Muscle of leg (tissue), 11 donors: Measurements from ENCODE around the gene CES2. TPM values are rescaled to one million over a fixed set of nuclear protein-coding genes. Genes with fewer than 3 reads are reported as not detected.
"Not testable (repeated sequence)": the region's sequence is repeated elsewhere in the genome, so short reads cannot be mapped to it uniquely, and the experiment has no call there.

Experiments
- DNase-seq: peaks from one replicate; pipeline ENCODE4 v3.0.0; 2013
- H3K27ac ChIP-seq: one replicate; pipeline ENCODE4 v1.5.1; 2013; ENCODE audit warnings: mild to moderate bottlenecking, low read length, control low read depth
- H3K27me3 ChIP-seq: one replicate; pipeline ENCODE4 v1.6.1; 2013; ENCODE audit warnings: low read length; ENCODE audit not compliant: control insufficient read depth, insufficient read depth
- H3K36me3 ChIP-seq: one replicate; pipeline ENCODE4 v1.6.1; 2013; ENCODE audit warnings: low read length; ENCODE audit not compliant: control insufficient read depth, insufficient read depth
- H3K4me1 ChIP-seq: one replicate; pipeline ENCODE4 v1.6.1; 2013; ENCODE audit warnings: low read length; ENCODE audit not compliant: control insufficient read depth, insufficient read depth
- H3K4me3 ChIP-seq: one replicate; pipeline ENCODE4 v1.5.1; 2013; ENCODE audit warnings: low read length, control low read depth
- H3K9me3 ChIP-seq: replicated peaks from 2 replicates; pipeline ENCODE4 v1.6.1; 2013; ENCODE audit warnings: low read depth, low read length; ENCODE audit not compliant: control insufficient read depth
- WGBS: methylation state at CpG from one replicate; pipeline ENCODE4 v1.1.5; 2013; ENCODE audit warnings: missing lambda C conversion rate; ENCODE audit not compliant: insufficient coverage; 5-methylcytosine and 5-hydroxymethylcytosine counted together
- polyA plus RNA-seq, 8 donors: library from polyadenylated mRNA; unstranded; fragments of 120-200 nt; gene quantifications; one replicate each; pipeline versions ENCODE4 v1.2.1 to v1.2.3, GENCODE V29; 2013; ENCODE audit warnings: inconsistent platforms in 1 of 8, low replicate concordance in 1 of 8; ENCODE audit not compliant: insufficient read length in 8 of 8, insufficient read depth in 1 of 8
- total RNA-seq: library from RNA; stranded (reverse); fragments of 120-200 nt; gene quantifications from one replicate; pipeline ENCODE4 v1.2.4, GENCODE V29; 2013

Gene CES2
- total and polyA plus RNA-seq, 9 donors, result 26.1 to 36.2 (median 30.2) TPM

DNA sequence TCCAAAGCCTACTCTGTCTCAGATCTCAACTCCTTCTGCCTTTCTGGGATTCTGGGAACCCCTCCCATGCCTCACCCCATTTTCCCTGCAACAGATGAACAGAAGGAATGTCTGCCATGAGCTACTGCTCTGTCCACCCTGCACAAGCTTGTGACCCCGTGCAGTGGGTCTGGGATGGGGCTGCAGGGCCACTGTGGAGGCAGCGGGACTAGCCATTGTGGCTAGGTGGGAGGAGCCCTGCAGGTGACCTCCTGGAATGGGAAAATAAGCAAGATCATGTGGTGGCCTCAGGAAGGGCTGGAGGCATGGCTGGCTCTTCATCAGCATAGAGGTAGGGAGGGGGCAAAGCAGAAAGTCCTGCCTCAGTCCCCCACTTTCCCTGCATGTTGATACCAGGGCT is 41.3 kb upstream of the CES2 start:
- DNase-seq, result no peak
- WGBS, result 72% methylated on average over 2 of the region's 2 CpGs
- Histone ChIP-seq H3K27ac (no peak overlapping the region), H3K9me3 (no peaks in the 10 kb centered on the region), H3K4me1 (peaks cover 4% of the 10 kb centered on the region), H3K36me3 (no peaks in the 10 kb centered on the region), H3K4me3 (no peak overlapping the region), H3K27me3 (no peaks in the 10 kb centered on the region)

DNA sequence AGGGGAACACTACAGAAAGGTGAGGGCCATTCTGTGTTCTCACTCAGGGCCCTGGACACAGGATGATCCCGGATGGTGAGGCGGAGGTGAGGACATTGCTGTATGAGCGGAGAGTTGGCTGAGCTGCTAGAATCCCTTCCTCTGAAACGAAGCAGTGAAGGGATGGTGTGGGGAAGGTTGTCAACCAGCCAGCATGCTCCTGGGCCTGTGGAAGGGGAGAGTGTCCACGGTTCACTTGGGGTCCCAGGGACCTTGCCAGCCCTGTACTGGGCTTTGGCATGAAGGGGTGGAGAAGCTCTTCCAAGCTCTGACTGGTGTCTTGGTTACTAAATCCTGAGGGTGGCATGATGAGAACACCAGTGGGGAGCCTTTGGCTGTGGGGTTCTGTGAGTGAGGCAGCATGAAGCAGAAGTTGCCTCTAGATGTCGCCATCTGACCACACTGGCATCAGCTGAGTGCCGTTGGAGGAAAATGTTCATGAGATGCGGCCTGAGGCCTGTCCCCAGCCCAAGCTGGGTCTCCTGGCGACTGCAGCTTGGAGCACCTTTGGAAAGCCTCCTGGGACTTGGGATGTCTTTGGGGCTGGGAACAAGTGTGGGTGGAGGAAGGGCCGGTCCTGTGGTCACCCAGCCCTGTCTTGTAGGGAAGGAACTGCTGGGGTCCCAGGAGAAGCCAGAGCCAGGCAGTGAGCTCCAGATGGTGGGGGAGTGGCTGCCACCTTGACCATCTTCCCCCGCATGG is 40.2 kb upstream of the CES2 start:
- DNase-seq, result peak; percentile 82
- H3K27ac ChIP-seq, result no peak overlapping the region
- no peaks in the 10 kb centered on the region for H3K27me3 ChIP-seq
- H3K4me1 ChIP-seq, result peaks cover 14% of the 10 kb centered on the region
- H3K36me3 ChIP-seq, result no peaks in the 10 kb centered on the region
- H3K9me3 ChIP-seq, result no peaks in the 10 kb centered on the region
- H3K4me3 ChIP-seq, result no peak overlapping the region
- 42% methylated on average over 11 of the region's 11 CpGs for WGBS

DNA sequence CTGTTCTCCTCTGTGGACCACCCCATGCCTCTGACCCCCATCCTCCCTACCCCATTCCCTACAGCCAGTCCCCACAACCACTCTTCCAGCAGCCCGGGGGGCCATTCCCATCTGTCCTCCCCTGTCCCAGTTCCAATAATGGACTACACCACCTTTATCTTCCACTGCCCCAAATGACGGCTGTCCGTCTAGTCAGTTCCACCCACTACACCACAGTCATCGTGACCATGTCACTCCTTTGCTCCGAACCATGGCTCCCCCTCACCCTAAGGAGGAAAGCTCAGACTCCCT is 39.7 kb upstream of the CES2 start:
- Histone ChIP-seq H3K27me3 (no peaks in the 10 kb centered on the region), H3K4me3 (no peak overlapping the region), H3K36me3 (no peaks in the 10 kb centered on the region), H3K9me3 (no peaks in the 10 kb centered on the region), H3K27ac (no peak overlapping the region), H3K4me1 (peaks cover 19% of the 10 kb centered on the region)
- DNase-seq, result no peak
- WGBS, result 93% methylated on average over 5 of the region's 5 CpGs

DNA sequence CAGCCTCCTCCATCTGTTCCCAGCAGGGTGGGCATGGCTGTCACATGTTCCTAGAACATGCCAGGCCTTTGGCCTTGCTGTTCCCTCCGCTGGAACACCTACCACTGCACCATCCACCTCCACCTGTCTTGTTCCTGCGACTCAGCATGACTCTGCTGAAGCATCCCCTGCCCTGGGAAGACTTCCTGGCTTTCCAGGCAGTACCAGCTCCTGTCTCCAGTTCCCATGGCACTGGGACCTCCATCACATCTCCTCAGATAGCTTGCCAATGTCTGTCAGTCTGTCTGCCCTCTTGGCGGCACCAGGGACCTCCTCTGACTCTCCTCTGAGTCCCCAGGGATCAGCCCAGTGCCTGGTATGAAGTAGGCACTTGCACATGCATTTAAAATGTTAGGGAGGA is 39.3 kb upstream of the CES2 start:
- no peak for DNase-seq
- Histone ChIP-seq H3K27ac (no peak overlapping the region), H3K36me3 (no peaks in the 10 kb centered on the region), H3K4me3 (no peak overlapping the region), H3K4me1 (peaks cover 23% of the 10 kb centered on the region), H3K9me3 (no peaks in the 10 kb centered on the region), H3K27me3 (no peaks in the 10 kb centered on the region)
- WGBS, result 95% methylated on average over 2 of the region's 3 CpGs

DNA sequence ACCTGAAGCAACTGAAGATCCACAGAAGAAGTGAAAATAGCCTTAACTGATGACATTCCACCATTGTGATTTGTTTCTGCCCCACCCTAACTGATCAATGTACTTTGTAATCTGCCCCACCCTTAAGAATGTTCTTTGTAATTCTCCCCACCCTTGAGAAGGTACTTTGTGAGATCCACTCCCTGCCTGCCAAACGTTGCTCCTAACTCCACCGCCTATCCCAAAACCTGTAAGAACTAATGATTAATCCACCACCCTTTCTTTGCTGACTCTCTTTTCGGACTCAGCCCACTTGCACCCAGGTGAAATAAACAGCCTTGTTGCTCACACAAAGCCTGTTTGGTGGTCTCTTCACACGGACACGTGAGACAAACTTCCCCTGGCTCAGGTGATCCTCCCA is 38.6 kb upstream of the CES2 start:
- H3K4me1 ChIP-seq, result peaks cover 30% of the 10 kb centered on the region

DNA sequence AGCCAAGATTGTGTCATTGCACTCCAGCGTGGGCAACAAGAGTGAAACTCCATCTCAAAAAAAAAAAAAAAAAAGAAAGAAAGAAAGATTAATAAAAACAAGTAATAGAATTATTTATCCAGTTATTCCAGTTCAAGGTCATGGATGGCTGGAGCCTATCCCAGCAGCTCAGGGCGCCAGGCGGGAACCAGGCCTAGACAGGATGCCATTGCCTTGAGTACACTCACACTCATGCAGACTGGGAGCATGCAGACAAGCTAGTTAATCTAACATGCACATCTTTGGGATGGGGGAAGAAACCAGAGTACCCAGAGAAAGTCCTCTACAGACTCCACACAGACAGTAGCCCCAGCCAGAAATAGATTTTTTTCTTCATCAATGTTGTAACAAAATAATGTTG is 37.1 kb upstream of the CES2 start:
- no peaks in the 10 kb centered on the region for H3K9me3 ChIP-seq
- 75% methylated on average over 2 of the region's 3 CpGs for WGBS
- H3K27ac ChIP-seq, result no peak overlapping the region
- no peak overlapping the region for H3K4me3 ChIP-seq
- H3K27me3 ChIP-seq, result no peaks in the 10 kb centered on the region
- no peak for DNase-seq
- peaks cover 45% of the 10 kb centered on the region for H3K4me1 ChIP-seq
- no peaks in the 10 kb centered on the region for H3K36me3 ChIP-seq

More for the DNA sequence above, 38.6 kb upstream of the CES2 start:
- DNase-seq, H3K36me3 ChIP-seq, H3K27me3 ChIP-seq, H3K27ac ChIP-seq, H3K4me3 ChIP-seq, H3K9me3 ChIP-seq: not testable (repeated sequence)
- 63% methylated on average over 5 of the region's 5 CpGs for WGBS

DNA sequence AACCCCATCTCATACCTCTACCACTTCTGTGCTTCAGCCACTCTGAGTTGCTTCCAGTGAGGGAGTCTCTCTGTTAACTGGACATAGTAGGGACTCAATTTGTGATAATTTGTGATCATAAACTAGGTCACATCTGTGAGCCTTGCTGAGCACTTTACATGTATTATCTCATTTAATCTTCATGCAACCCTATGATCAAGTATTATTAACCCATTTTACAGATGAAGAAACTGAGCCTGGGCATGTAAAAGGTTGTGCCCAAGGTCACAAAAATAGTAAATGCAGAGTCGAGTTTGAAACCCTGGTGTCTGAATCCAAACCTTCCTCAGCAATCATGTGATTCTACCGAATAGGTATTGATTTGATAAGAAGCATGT is 36.4 kb upstream of the CES2 start:
- H3K4me3 ChIP-seq, result no peak overlapping the region
- no peak for DNase-seq
- no CpG with 5 or more reads among the region's 2 CpGs for WGBS
- peak overlapping the region; percentile 80 for H3K27ac ChIP-seq
- no peaks in the 10 kb centered on the region for H3K9me3 ChIP-seq
- peaks cover 51% of the 10 kb centered on the region for H3K4me1 ChIP-seq
- H3K36me3 ChIP-seq, result no peaks in the 10 kb centered on the region
- H3K27me3 ChIP-seq, result no peaks in the 10 kb centered on the region

DNA sequence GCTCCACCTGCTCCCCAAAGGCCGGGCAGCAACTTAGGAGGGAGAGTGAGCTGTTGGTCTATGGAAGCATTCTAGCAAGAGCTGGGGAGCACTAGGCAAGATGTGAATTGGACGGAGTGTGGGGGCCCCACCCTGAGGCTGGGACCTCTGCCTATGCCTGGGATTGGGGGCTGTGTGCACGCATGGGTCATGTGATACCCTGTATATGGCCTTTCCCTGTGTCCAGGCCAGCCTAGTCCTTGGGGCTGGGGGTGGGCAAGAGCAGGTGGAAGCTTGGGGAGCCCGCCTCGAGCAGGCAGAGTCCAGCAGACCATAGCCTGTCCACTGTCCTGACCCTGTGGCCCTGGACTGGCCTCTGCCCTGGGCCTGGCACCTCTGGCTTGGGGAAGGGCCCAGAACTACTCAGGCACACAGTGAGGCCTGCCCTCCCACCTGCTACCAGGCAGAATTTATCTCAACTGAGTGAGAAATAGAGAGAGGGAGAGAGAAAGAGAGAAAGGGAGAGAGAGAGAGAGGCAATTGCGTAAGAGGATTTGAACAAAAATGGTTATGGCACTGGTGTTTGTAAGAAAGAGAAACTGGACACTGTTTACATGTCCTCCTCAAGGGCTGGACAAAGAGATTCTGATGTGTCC is 35.9 kb upstream of the CES2 start:
- Histone ChIP-seq H3K4me1 (peaks cover 56% of the 10 kb centered on the region), H3K4me3 (no peak overlapping the region), H3K9me3 (no peaks in the 10 kb centered on the region), H3K27me3 (no peaks in the 10 kb centered on the region), H3K27ac (peak overlapping the region; percentile 80), H3K36me3 (no peaks in the 10 kb centered on the region)
- 76% methylated on average over 6 of the region's 6 CpGs for WGBS
- no peak for DNase-seq

DNA sequence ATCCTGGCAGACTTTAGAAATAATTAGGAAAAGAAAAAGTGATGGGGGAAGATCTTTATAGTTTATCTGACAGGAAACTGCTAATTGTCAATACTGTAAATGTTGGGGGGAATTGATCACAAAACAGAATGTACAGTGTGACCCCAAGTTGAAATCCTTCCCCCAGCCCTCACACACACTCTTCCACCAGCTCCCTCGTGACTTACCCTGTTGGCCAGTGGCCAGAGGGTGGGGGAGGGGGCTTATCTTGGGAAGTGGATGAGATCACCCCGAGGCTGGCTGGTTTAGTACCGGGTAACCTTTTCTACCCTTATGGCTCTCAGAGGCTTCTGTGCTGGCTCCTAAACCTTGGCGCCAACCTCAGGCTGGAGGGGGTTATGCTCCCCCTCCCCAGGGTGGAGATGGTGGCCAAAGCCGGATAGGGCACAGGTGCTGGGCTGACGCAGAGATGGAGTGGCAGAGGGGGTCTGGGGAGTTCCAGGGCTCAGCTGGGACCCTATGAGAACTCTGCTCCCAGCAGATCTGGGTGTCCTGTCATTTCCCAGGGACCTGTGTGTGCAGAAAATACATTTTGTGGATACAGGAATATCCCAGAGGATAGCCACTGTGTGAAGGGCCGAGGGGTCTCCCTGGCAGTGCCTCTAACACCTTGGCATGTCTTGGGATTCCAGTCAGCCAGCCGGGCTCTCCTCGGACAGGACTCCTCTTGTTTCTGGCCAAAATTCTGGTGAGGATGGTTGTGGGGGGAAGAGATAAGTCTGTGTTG is 35.2 kb upstream of the CES2 start:
- Histone ChIP-seq H3K27ac (peak overlapping the region; percentile 80), H3K4me3 (no peak overlapping the region), H3K9me3 (no peaks in the 10 kb centered on the region), H3K36me3 (no peaks in the 10 kb centered on the region), H3K4me1 (peaks cover 63% of the 10 kb centered on the region), H3K27me3 (no peaks in the 10 kb centered on the region)
- DNase-seq, result peak; percentile 60
- 25% methylated on average over 6 of the region's 9 CpGs for WGBS

DNA sequence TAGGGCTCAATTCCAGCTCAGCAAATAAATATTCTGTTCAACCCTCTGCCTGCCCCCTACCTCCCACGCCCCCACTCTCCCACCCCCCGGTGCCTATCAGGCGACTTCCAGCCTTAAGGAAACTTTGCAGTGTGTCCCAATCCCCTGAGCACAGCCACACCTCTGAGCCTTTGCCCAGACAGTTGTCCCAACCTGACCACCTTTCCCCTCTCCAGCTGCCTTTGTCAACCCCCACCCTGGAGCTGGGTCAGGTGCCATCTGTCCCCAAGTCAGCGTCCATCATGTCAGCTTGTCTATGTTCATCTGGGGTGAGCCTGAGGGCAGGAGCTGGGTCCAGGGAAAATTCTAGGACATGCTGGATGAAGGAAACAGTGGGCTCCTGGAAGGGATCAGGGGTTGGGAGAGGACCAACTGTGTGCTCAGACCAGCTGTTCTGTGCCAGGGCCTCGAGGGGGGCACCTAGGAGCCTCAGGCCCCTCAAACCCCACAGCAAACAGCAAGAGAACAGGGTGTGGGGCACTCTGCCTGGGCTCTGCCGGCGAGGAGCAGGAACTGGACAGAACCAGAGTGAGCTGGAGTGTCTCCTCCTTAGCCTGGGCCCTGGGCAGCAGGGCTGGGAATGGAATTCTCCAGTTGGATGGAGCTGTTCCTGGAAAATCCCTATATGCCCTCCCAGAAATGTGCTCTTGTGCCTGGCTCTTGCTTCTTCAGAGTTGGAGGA is 34.4 kb upstream of the CES2 start:
- H3K9me3 ChIP-seq, result no peaks in the 10 kb centered on the region
- H3K4me3 ChIP-seq, result no peak overlapping the region
- peak overlapping the region; percentile 80 for H3K27ac ChIP-seq
- WGBS, result 63% methylated on average over 3 of the region's 7 CpGs
- no peaks in the 10 kb centered on the region for H3K27me3 ChIP-seq
- peak; percentile 50 for DNase-seq
- H3K36me3 ChIP-seq, result no peaks in the 10 kb centered on the region
- peaks cover 67% of the 10 kb centered on the region for H3K4me1 ChIP-seq
